Measurements from ENCODE around the gene ASB12.
A peak's percentile ranks its signal among the peaks of the same experiment; 100 is the strongest.
"Not testable (repeated sequence)": the region's sequence is repeated elsewhere in the genome, so short reads cannot be mapped to it uniquely, and the experiment has no call there.

The ASB12 gene, protein sequence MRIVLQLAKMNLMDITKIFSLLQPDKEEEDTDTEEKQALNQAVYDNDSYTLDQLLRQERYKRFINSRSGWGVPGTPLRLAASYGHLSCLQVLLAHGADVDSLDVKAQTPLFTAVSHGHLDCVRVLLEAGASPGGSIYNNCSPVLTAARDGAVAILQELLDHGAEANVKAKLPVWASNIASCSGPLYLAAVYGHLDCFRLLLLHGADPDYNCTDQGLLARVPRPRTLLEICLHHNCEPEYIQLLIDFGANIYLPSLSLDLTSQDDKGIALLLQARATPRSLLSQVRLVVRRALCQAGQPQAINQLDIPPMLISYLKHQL

DNA sequence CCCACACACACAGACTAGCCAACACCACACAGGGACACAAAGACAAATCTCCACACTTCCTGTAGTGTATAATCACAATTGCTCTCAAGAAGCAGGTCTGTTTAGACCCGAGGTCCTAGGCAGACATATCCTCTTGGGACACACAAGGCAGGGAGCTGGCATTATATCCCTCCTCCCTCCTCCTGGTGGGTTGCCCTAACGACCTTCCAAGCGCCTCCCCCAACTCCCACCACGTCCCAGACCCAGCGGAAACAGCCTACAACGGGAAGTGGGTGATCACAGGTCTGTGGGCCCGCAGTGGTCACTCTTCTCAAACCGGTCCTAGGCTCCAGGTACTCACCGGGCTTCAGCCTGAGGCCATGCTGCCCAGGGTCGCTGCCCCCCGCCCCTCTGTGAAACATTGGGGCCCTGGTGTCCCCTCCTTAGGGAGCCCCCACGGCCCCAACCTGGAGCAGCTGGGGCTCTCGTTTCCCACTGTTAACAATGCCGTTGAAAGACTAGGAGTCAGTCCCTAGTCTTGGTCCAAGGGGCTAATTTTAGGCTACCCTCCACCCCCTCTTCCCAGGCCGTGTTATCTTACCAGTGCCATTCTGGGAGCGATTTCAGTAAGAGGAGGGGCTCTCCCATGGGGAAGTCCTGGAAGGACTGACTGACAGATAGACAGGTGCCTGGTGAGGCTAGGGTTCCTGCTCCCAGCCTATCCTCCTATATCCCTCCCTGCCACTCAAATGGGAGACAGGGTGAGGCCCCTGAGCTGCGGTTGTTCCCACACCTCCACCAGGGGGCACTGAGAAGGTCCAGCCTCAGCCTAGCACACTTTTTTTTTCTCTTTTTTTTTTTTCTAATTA is at the start of gene ASB12:
TSS of gene ASB12 (minus strand) at position 485 of the 848 bp plus-strand sequence. CDS start 4,957 bp downstream, outside the sequence.
- no peak for DNase-seq

DNA sequence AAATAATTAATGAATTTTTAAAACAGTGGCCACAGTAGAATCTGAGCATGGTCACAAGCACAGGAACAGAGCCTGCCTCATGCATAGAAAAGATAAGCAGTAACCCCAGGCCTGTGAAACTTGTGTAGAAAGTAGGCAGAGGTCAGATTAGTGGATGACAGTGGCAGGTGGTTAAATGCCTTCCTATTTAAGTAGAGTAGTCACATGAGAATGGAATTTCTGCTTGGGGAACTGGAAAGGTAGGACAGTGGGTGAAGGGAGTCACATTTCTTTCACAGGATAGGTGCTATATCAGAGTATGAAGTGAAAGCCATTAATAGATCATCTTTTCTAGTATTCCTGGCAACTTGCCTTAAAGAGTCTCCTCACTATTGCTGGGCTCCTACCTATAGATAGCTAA is 34.9 kb upstream of the ASB12 start:
- DNase-seq, result peak; percentile 15

DNA sequence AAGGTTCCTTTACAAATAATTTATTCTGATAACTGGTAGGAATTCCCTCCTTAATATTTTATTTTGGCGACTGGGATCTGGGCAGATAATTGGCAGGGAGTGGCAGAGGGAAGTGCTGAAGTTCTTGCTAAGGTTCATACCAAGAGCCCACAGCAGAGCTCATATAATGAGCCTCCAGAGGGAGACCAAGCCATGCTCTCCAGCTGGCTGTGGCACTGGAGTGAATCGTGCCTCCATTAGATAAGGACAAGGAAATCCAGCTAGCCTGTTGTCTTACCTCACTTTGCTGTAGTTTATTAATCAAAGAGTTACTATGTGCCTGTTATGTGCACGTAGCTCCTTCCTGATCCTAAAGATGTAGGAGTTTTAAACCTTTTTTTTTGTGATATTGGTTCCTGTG is 1.3 kb downstream of the ASB12 start:
- peak; percentile 18 for DNase-seq

DNA sequence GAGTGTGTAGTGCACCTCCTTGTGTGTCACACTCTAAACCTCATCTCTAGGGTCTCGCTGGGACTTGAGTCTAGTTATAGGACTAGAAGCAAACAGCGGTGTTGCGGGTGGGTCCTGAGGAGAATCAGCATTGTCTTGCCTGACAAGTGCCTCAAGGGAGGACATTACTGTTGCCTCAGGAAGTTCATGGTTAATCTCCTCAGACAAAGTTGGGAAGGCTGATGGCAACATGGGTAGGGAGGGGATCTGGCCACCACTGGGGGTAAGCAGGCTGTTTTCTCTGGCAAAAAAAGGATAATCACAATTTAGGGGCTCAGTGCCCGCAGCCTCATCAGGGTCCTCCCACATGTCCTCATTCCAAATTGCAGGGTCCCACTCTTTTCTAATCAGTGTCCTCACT is 12.4 kb downstream of the ASB12 start:
- no peak for DNase-seq

DNA sequence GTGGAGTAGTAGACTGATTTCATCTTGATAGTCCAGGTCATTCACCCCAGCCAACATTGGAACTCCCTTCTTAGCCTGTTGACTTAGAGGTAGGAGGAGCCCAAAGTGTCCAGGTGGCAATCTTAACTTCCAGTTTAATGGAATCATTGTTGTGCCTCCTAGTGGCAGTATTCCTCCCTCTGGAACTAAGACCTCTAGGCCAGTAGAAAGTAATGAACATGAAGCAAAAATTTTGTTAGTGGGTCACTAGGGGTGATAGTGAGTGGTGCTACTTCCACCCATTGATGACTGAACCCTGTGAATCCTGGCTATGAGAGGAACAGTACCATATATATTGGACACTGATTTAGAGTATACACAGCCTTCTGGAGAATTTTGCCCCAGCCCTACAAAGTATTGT is 16.4 kb downstream of the ASB12 start:
- DNase-seq, result not testable (repeated sequence)

DNA sequence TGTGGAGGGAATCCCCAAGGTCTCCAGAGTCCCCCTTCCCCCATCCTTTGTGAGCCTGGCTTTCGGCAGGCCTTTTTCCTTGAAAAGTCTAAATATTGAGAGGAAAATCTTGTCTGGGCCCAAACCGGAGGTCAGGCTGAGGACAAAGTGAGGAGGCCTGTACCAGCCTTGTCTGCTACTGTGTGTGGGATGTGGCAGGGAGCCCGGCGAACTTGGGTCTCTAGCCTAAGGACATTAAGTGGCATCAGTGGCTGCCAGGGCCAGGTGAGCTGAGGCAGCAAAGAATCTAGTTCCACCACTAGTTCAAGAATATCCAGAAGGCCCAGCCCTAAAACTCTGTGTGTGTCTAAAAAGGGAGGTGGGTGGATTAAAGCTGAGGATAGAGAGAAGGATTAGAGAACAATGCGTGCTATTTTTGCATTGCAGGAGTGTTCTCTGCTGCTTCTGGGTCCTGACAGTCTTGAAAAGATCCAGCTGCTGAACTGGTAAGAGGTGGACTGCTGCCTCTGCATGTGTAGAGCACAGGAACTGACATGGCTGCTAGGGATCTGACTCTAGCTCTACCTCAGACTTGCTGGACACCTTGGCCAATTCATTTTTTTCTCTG is 23.7 kb downstream of the ASB12 start:
- DNase-seq, result no peak

DNA sequence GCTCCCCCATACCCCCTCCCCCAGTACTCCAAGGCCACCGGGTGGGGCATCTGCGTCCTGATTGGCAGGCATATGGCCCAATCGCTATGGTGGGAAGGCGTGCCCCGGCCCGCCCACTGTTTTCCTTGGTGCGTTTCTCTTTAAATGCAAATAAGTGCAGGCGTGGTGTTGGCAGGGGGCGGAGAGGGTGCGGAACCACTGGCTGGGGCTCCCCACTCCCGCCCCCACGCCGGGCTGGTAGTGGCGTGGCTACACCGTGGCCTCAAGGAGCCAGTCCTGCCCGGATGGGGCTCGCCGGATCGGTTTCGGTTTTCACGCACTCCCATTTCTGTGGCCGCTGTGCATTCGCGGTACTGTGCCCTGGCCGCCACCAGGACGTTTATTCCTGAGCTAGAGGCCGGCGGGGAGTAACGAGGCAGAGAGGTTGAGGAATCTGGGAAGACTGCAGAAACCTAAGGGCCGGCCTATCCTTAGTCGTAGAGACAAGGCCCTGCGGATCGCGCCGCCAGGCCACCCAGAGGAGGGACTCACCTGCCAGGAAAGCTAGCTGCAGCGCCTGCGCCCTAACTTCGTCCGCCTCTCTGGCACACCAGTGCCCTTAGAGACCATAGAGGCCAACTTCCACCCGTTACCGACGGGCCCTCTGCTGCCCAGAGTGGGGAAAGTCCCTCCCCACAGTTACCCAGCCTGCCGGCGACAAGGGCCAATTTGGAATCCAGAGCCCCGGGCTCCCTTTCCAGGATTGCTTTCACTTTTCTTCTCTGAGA is 24.5 kb downstream of the ASB12 start:
- DNase-seq, result peak; percentile 95

DNA sequence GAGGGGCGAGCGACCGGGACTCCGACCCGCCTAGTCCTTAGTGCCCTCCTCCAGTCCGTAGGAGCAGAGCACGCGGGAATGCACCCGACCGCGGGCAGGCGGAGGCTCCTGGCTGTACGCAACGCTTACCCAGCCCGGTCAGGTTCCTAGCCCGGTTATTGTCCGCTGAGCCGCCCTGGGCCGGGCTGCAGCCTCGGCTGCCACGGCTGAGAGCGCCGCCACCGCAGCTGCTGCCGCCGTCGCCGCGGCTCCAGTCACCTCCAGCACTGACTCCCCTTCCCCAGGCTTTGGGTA is 25.0 kb downstream of the ASB12 start, which contains the start of gene AMER1:
TSS of gene AMER1 (minus strand) at position 268 of the 294 bp plus-strand sequence. CDS start 12,422 bp downstream, outside the sequence.
- DNase-seq, result no peak

DNA sequence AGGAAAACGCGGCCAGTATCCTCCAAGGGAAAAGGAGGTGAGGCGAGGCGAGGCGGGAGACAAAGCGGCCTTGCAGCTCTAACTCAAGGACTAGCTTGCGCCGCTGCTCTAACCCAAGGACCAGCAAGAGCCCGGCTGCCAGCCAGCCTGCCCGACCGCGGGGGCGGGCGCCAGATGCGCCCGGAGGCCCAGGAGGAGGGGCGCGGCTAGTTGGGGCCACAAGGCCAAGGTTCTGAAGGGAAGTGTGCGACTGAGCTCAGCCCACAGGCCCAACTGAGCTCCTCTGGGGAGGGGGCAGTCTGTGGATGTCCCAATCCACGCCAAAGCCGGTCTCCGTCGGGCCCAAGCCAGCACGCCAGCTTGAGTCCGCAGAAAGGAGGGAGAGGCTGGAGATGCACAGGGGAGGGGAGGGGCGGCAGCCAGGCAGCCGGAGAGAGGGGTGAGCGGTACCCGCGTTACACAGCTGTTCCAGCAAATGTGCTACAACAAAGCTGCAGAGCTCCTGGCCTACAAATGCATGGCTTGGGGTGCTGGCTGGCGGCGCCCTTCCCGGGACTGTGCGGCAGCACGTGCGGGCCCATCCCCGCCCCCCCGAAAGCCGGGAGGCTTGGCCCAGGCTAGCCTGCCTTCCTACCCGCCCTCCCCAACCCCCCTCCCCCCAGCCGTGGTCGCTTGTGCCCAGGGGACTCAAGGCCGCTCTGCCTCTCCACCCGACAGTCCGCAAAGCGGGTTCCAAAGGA is 25.5 kb downstream of the ASB12 start:
- DNase-seq, result peak; percentile 50

DNA sequence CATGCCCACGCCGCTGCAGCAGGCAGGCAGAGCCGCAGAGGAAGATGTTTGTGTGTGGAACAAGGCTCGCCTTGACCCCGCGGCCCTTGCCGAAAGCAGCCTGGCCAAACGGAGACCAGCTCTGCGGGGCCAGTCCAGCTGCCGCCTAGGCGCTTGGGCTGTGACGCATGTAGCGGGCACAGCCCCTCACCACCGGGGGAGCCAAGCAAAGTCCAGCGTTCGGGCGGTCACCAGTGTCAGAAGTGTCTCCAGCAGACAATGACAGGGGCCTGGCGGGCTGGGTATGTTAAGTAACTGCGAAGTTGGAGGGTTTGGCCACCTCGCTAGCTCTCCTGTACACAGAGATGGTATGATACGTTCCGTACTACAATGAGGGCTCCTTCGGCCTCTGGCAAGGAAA is 26.2 kb downstream of the ASB12 start:
- DNase-seq, result peak; percentile 0

DNA sequence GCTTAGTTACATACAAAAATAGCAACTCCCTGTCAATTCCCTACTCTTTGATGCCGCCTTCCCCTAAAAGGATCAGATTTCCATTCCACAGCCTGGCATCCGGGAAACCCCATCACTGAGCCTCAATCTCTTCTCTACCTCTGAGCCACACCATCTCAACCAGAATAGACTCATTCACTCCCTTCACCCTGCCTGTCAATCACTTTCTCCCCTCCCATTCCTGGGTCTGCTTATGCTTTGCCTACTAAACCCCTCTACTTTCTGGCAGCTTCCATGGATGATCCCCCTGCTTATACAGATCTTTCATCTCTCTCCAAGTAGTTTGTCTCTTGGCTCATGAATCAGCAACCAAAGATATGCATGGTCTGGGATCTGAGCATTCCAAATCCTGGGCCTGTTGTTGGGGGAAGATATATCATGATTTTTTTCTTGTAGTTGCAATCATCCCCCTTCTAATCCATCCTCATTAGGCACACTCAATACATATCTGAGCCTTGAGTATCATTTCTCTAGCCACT is 27.5 kb downstream of the ASB12 start:
- DNase-seq, result no peak

DNA sequence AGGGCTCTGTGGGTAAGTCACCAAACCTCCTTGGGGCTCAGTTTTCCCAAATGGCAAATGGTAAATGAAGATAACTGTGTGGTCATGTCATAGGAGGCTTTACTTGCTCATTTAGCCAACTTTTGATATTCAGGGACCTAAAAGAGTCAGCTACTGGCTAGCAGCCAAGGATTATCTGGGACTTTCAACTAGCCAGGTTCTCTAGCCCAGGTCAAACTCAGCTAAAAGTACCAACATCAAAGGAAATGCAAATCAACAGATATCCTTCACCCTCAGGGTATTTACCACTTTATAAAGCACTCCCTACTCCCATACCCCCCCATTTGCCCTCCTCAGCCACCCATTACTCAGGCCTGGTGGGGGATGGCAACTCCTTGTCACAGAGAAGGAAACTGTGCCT is 32.4 kb downstream of the ASB12 start:
- peak; percentile 68 for DNase-seq

DNA sequence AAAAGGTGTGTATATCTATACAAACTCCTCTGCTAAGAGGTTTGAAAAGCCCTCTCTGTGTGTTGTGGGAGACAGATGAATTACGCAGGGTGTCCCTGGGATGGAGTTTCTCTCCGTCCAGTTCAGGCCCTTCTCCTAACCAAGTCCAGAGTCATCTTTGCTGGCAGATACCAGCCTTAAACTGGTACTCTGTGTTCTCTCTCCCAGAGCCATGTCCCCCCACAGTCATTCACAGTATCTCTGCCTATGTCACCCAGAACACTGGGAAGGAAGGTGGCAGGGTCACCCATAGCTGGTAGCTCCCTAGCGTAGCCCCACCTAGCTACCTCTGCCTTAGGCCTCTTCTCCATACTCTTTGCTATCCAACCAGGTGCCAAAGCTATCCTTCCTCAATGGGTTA is 33.8 kb downstream of the ASB12 start:
- DNase-seq, result no peak

DNA sequence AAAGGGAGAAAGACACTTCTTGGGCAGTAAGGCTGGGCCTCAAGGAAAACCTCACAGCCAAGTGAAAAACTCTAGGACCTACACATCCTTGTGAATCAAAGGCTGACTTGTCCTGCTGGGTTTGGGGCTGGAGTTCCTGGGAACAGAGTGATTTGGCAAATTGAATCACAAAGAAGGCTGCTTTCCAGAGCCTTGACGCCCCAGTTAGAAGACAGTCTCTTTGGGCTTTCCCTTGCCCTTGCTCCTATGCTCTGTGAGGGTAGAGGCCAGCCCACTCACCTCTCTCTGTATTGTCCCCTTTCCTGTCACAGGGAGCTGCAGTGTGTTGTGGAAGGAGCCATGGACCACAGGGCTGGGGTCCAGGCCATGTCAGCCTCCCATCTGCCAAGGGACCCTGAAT is 34.5 kb downstream of the ASB12 start:
- DNase-seq, result no peak

DNA sequence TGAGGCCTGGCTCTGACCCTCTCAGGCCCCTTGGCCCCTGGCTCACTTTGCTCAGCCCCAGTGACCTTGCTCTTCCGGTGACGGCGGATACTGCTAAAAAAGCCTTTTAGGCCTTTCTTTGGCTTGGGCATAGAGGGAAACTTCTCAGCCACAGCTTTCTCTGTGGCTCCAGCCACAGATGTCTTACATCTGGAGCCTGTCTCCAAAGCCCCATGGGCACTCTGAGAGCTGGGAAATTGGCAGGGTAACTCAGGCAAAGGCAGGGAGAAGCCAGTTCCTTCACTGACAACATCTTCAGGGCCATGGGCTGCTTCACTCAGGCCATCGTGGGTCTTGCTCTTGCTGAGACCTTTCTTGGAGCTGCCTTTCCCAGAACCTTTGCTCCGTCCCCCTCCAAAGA is 37.7 kb downstream of the ASB12 start:
- DNase-seq, result no peak

DNA sequence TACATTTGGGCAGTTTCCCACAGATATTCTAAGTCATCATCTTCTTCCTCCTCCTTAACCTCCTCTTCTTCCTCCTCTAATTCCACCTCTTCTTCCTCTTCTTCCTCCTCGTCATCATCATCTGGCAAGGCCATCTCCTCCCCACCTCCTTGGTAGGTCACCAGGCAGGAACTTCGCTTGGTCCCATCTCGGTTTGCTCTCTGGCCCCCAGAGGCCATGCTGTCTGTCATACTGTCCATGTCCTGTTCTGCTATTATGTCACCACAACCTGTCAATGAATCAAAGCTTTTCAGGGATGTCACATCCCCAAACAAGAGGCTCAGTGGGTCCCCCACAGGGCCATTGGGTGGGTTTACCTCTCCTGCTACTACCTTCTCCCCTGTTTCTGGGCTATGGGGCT is 38.4 kb downstream of the ASB12 start:
- DNase-seq, result no peak

DNA sequence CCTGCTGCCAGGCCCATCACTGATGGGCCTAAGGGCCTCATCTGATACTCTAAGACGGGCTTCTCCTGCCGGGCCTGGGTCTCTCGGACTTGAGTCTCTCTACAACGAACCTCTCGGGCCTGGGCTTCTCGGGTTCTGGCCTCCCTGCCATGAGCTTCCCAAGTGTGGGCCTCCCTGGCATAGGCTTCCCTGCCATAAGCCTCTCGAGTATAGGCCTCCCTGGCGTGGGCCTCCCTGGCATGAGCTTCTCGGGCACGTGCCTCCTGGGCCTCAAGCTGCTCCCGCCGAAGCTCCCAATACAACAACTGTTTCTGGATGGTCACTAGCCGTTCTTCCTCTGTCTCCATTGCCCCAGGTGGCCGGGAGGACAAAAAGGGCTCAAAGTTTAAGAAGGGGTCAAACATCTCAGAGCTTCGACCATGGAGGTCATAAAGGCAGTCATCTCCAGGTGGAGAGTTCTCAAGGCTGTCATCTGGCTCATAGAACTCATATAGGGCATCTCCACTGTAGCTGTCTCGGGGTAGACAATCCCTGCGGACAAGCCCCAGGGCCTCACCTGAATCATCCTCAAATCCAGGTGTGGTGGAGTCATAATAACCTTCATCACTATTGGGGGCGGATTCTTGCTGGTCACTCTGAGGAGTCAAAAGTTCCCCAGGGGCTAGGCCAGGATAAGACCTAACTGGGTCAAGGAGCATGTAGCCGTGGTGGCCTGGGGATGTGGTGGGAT is 39.0 kb downstream of the ASB12 start:
- no peak for DNase-seq

DNA sequence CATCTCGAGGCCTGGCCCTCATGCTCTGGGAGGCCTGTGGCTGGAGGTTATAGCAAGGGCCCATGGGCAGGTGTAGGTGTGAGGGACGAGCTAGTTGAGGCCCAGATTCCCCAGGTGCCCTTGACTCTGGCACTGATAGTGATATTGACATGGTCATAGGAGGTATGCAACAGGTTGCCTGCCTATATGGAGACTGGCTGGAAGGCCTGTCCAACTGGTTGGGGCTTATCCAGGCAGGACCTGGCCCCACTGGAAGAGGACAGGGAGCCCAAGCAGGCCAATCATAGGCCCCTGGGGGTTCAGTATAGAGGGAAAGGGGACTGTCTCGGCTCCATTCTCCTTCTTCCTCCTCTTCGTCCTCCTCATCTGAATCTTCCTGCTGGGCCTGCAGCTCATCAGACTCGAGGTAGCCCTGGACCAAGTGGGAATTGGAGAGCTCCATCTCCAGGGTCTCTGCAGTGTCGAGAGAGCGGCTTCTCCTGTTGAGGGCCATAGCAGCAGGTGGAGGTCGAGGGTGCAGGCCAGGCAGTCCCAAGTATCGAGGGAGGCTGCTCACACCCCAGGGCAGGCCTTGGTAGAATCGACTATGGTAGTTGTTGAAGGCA is 40.2 kb downstream of the ASB12 start:
- DNase-seq, result no peak

DNA sequence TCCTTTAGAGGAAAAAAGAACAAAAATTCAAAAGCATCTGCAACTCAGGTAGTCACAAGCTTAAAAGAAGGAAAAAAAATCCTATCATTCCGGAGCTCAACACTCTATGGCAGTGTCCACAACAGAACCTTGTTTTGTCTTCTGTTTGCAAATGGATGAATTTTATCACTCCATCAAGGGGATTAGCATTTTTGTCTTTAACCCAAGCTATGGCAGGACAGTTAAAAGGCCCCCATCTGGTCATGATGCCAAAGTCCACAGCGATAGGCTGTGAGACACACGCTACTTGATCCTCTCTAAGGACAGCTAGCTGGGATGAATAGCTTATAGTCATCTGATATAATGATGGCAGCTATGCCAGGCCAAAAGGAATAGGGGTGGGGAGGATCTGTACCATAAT is 41.5 kb downstream of the ASB12 start:
- DNase-seq, result no peak

DNA sequence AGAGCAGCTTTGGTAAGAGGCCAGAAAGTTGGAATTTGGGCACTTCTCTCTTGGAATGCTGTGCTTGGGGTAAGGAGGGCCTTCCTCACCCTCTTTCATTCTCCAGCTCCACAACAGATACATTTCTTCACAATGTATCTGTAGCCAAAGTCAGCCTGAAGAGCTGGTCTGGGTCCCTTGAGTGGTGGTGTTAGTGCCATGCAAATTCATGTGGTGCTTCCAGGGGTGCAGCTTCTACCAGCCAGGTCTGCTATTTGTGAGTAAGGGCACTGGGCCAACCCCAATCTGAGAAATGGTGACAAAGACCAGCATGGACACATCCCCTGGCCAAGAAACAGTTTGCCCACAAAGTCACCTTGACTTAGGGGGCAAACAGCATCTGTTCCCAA is 42.7 kb downstream of the ASB12 start:
- DNase-seq, result no peak
